Stimulated activated CD8-positive, alpha-beta memory T cell treated with anti-CD3 and anti-CD28 coated beads, Interleukin-7, amount 100 ng/mL, for 48 hours (primary cell): ENCODE measurements around the gene GABRR3.
A peak's percentile ranks its signal among the peaks of the same experiment; 100 is the strongest.

Experiments
- DNase-seq, 2 donors: peaks; one replicate each; pipeline ENCODE4 v3.0.0-alpha.2; 2020; ENCODE audit warnings: low read depth in 1 of 2; ENCODE audit errors: extremely low read depth in 1 of 2

GABRR3 gene

DNA sequence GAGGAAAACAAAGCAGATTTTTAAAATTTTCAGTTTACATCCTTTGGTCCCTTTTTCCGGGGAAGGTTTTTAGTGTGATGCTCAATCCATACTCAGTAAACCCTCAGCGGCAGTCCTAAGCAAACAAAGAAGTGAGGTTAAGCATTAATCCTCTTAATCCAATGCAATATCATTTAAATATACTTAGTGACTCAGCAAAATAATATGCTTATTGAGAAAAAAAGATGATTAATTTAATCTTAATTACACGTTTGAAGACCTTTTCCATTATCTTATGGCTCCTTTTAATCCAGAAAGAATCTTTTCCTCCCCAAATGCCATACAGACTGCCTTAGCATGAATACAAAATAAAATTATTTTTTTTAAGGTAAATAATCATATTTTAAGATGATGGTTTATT is at the start of gene GABRR3:
TSS of gene GABRR3 (minus strand) at position 108 of the 400 bp plus-strand sequence. CDS start 328 bp downstream, outside the sequence.
- no peak for DNase-seq

DNA sequence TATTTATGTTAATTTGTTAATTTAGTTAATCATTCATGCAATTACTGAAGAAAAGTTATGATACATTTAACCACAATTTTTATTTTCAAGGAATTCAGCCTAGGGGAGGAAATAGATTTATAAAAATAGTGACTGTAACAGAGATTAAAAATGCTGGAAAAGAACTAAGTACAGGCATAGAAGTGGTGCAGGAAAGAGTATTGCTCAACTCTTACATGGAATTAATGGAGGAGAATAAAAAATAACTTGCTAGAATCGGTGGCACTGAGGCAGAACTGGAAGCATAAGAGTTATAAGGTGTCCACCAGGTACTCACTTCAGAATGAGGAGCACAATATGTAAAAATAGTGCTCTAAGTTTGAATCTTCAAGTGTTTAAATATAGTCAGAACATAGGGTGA is 38.4 kb upstream of the GABRR3 start:
- DNase-seq, result no peak

DNA sequence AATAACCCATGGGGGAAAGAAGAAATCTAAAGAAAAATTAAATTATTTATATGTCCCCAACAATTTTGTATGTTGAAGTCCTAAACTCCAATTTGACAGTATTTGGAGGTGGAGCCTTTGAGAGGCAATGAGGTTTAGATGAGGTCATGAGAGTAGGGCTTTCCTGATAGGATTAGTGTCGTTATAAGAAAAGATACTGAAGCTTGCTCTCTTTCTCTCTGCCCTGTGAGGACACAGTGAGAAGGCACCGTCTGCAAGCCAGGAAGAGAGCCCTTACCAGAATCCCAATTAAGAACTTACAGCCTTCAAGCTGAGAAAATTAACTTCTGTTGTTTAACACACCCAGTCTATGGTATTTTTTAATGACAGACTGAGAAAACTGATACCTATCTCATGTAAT is 35.7 kb upstream of the GABRR3 start:
- no peak for DNase-seq

DNA sequence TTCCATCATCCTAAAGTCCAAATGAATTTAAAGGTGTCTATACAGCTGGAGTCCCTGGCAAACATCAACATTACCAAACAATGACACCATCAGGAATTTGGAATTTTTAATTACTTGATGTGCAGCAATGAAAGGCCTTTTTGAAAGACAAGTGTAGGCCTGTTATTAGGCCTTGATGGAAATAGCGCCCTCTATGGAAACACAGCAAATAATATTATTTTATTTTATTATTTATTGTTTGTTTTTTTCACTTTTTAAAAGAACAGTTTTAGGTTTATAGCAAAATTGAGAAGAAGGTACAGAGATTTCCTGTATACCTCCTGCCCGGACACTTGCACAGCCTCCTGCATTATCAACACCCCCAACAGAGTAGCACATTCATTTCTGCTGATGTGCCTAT is 33.7 kb upstream of the GABRR3 start:
- DNase-seq, result no peak

DNA sequence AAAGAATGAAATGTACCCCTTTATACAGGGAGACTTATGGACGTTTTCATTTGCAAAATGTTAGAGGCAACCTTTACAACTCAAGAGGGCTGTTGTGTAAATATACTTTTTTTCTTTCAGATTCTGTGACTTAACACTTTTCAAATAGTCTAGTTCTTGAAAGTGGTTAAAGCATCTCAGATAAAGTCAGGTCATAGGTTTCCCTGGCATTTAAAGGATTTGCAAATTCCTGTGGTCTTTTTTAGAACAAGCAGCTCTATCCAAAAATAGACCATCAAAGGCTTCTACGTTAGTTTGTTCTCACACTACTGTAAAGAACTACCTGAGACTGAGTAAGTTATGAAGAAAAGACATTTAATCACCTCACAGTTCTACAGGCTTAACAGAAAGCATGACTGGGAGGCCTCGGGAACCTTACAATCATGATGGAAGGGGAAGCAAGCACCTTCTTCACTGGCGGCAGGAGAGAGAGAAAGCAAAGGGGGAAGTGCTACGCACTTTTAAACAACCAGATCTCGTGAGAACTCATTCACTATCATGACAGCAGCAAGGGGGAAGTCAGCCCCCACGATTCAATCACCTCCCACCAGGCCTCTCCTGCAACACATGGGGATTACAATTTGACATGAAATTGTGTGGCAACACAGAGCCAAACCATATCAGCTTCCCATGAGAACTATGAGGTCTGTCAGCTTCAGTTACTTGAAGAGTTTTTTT is 23.3 kb upstream of the GABRR3 start:
- DNase-seq, result no peak

DNA sequence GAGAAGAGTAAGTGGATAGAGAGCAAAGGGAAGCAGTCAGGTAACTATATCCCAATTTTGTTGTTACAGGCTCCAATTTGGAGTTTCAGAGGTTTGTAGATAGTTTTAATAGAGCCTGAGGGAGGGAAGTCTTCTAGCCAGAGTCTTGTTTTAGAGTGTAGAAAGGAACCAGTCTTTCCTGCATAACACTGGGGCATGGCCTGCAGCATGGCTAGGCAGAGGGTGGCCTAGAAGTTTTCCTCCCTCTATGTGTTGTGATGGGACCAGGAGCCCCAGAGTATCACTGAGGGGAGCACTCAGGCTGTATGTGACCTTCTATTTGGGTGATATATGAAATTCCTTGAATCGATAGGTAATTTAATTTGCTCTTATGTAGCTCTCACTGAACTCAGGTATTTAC is 22.5 kb upstream of the GABRR3 start:
- no peak for DNase-seq

DNA sequence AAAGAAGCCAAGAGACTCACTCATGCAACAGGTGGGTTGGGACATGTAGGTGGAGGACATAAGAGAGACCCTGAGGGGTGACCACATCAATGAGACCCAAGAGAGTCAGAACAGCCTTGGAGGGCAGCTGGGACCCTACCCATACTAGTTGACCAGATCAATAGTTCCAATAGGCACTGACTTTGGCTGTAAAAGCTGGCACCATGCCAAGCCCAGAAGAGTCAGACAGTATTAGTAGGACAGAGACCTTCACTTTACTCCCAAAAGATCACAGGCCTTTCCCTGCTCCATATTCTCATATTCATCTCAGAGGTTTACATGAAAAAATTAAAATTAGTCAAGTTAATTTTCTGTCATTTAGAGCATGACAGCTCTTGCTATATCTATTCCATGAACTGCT is 20.9 kb upstream of the GABRR3 start:
- DNase-seq, result no peak

DNA sequence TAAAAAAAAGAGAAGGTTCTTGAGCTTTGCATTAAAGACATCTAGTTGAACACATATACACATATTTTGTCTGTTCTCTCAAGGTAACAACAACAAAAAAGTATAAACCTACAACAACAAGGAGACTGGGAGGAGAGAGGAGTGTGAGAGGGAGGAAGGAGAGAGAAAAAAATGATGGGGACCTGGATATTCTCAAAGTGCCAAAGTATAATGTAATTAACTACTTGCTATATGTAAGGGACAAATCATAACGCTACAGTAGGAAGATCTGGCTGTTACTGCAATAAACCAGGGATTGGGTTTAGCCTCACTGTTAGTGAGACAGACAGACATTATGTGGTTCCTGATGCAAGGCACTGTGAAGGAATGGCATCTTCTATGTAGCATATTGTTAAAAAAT is 14.2 kb upstream of the GABRR3 start:
- no peak for DNase-seq

DNA sequence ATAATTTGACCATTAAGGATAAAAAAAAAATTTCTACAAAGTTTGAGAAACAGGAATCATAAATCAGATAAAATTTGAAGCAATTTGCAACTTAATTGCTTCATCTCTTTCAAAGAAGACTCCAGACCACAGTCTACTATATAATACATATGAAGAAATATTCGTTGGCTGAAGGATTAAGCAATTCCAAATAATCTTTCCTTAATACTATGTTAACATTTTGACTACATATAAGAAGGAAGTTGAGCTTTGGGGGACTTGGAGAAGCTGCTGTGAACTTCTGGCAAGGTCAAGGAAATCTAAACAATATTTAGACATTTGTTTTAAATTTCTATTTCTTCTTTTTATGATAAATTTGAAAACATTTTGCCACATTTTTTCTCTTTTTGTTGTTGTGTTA is 13.5 kb upstream of the GABRR3 start:
- DNase-seq, result no peak

DNA sequence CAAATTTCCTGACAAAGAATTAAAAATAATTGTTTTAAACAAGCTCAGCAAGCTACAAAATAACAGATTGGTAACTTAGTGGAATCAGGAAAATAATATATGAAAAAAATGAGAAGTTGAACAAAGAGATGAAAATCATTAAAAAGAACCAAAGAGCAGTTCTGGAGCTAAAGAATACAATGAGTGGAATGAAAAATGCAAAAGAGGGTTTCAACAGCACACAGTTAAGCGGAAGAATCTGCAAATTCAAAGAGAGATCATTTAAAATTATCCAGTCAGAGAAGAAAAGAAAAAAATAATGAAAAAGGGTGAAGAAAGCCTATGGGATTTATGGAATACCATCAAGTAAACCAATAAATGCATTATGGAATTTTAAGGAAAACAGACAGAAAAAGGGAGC is 6.2 kb upstream of the GABRR3 start:
- no peak for DNase-seq

DNA sequence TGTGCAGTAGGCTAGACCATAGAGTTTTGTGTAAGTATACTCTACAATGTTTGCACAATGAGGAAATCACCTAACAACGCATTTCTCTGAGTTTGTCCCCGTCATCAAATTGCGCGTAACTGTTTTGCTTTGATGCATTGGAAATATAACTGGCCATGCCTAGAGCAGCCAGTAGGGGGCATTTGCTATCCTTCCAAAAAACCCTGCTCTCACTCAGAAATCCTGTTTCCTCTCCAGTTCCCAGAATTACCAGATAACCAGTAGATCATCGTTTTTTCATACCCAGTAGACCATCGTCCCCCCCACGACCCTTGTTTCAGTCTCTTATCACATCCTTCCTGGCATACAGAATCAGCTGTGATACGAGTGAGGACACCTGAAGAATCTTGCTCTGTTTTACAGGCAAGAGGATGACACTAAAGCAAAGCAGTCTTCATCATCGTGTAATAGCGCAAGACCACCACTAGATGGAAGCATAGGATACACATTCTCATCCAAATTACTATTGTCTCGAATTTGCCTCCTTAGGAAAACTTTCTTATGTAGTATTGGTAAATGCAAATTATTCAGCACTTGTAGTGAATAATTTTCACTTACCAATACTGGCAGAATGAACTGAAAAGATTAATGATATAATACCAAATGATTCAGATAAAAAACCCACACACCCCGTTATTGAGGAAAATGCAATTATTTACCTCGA is 4.4 kb upstream of the GABRR3 start:
- peak; percentile 31 to 43 for DNase-seq

DNA sequence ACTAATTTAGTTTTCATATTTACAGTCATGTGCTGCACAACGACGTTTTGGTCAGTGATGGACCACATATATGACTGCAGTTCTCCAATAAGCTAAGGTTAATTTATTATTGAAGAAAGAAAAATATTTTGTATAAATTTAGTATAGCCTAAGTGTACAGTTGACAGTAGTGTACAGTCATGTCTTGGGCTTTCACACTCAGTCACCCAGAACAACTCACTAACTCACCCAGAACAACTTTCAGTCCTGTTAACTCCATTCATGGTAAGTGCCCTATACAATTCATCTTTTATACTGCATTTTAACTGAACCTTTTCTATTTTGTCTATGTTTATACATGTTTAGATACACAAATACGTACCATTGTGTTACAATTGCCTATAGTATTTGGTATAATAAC is 3.8 kb upstream of the GABRR3 start:
- DNase-seq, result no peak

DNA sequence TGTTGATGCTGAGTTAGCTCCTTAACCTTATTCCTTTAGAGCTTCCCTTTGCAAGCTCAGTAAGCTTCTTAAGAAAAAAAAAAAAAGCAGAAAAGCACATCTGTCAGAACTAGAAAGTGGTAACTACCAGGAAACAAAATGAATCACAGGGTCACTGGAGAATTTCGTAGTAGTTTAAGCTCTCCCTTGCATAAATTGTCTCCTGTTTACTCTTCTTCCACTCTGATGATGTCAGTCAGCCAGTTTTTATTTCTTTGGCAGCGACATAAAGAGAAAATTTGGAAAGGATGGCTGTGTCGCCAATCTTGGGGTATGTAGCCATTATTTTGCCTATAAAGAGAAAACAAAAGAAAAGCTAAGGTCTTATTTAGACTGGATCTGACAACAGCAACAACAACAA is 3.2 kb upstream of the GABRR3 start:
- no peak for DNase-seq

DNA sequence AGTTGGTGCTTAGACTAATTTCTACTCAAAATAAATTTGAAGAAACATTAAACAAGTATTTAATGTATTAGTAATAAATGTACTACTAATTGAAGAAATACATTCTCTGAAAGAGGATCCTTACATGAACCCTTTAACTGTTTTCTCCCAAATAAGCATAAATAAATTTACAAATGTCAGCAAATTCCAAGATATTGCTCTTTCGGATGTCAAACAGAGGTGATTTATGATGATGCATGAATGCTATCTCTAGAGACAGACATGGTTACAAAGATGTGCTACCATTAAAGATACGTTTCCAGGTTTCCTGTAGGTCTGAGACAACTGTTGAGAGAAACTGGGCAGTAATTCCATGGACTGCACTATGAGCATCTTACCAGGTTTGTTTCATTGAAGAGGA is 629 bp downstream of the GABRR3 start:
- DNase-seq, result no peak

DNA sequence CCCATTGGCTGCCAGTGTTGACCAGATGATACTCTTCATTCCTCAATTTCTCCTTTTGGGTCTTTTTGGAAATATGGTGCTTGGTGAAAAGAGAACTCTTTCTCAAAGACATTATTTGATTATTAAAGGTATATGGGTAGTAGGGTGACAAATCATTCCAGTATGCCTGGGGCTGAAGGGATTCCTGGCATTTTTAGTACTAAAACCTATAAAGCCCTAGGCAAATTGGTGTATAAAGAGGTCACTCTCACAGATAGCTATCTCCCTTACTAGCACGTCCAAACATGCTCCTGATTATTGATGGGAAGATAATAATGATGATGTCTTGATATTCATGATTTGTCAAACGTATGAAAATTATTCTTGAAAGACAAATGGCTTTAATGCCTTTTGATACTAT is 1.1 kb downstream of the GABRR3 start:
- no peak for DNase-seq

DNA sequence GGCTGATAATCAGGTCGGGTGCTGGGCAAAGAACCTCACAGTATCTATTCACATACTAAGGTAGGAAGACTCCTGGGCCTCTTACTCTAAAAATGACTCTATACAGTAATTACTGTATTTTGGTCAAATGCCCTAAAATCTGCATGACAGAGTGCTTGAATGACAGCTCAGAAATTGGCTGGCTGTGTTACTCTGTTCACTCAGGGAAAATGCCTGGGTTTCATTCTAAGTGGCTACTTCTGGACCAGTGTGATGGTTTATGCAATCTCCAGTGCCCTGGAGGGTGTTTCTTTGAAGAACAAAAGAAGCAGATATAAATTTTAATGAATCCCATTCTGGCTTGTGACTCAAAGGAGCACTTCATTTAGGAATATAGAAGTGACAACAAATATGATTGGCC is 2.2 kb downstream of the GABRR3 start:
- DNase-seq, result no peak

DNA sequence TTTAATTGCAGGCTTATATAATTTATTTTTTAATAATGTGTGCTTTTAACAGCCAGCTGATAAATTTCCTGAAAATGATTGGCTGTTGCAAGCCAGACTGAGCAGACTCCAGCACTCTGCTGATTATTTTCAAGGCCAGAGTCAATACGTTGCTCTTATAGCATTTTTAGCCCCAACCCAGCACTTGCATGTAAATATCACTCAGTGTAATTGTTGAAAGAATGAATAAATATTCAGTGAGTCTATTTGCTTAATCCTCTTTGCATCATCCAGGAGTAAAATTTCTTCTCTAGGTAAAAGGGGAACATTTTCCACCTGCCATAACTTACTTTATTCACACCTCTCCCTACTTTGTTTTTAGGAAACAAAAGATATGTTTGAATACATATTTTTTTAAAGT is 2.9 kb downstream of the GABRR3 start:
- DNase-seq, result no peak

DNA sequence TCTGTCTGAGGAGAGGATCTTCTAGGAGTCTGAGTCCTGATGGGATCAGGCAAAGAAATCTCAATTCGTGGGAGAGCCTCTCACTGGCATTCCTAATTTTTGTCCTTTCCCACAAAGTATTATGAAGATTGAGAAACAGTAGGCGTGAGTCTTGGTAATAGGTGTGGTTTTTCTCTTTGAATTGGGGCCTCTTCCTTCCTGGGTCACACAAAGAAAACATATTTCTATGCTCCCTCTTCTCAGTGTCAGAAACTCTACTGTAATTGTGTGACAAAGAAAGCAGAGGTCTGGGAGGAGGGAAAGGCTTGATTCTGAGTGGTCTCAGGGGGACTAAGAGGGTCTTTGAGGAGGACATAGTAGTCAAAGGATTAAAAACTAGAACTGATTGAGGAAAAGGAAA is 6.0 kb downstream of the GABRR3 start:
- no peak for DNase-seq

DNA sequence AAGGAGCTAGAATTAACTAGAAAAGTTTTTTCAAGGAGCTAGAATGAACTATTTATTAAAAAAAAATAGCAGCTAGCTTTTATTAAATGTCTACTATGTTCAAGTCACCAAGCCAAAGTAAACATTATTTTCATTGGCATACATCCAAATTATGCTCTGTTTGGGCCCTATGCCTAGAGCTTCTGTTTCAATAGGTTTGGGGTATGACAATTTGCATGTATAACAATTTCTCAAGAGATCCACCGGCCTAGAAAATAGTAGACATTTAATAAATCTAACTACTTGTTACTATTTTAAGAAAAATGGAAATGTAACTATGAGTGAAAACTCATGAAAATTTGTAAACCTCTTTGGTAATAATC is 8.0 kb downstream of the GABRR3 start:
- DNase-seq, result no peak

DNA sequence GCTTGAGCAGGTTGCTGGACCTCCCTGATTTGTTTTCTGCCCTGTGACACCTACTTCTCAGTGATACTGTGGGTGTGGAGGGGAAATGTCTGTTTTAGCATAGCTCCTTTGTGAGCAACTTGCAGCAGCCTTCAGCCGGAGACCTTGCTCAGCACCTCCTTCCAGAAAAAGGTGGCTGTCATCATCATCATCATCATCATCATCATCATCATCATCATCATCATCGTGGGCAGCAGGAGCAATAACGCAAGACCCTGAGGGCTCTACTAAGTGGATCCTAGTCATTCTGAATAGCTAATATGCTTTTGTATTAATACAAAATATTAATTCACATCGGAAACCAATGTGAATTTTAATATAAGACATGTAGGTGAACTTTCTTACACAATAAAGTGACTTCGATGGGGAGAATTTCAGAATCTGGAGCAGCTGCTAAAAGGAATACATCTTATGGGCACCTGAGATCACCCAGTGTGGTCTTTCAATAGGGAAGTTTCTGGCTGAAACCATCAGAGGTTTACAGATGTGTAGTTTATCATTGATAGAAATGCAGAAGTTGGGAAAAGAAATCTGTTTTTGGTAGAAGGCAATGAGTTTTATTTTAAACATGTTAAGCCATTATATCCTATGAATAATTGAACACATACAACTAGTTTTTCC is 8.6 kb downstream of the GABRR3 start:
- DNase-seq, result no peak

DNA sequence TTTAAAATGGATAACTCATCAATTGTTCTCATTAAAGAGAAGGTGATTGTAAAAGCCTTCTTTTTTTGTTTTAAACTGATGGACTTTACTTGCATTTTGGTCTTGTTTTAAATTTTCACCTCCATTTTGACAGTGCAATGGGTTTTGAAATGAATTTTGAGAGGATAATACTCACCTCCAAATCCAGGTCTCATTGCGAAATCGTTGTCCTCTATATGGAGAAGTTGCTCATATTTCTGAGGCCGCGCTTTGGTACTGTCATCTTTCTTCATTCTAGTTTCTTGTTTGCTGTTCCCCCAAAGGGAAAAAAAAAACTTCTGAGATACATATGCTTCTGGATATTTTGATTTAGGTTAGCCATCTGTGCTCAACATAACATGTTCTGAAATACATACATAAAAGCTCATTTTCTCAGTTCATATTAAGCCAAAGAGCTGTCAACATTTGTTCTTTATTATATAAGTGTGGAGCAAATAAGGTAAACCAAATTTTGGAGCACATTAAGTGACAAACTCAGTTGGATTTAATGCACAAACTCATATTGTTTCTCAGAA is 9.6 kb downstream of the GABRR3 start:
- no peak for DNase-seq
